NCI-H187 treated with DMSO at 0.1 percent for 48 hours (cell line): Measurements from ENCODE around the gene MRPL44.
"Not testable (repeated sequence)": the region's sequence is repeated elsewhere in the genome, so short reads cannot be mapped to it uniquely, and the experiment has no call there.

ENCODE experiments used
- DNase-seq: peaks from one replicate; lab custom pipeline; 2025; lab: John Stamatoyannopoulos, UW

MRPL44 gene

DNA sequence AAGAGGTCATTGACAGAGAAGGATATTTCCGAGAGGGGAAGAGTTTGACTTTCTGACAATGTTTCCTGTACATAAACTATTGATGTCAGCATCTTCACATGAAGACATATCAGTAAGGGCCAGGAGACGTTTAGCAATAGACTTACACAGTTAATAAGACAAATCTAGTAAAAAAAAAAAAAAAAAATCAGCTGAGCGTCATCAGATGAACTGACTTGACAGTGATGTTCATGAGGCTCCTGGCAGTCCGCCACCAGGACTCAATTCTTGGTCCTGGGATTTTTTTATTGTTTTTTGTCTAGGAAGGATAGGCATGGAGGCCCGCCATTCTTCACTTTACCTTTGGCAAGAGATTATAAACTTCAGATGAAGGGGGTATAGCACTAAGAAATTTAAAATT is 14.5 kb downstream of the MRPL44 start:
- no peak for DNase-seq

DNA sequence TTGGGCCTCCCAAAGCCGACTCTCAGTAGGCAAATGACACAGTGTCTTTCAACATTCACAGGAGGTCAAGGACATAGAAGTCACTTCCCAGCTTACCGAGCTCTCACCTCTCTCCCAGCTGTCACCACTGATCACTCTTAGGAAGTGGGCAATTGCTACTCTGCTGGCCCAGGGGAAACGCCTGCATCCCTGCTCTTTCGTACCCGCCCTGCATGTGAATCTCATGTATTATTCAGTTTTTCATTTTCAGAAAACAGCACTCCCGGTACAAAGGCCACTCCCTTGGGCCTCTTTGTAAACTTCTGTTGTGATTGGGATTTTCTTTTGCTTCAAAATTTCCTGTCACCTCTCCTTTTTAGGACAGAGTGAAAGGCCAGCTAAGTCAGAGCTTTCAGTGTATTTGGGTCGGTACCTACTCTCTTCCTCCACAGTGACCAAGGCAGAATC is 15.4 kb downstream of the MRPL44 start:
- DNase-seq: no peak

DNA sequence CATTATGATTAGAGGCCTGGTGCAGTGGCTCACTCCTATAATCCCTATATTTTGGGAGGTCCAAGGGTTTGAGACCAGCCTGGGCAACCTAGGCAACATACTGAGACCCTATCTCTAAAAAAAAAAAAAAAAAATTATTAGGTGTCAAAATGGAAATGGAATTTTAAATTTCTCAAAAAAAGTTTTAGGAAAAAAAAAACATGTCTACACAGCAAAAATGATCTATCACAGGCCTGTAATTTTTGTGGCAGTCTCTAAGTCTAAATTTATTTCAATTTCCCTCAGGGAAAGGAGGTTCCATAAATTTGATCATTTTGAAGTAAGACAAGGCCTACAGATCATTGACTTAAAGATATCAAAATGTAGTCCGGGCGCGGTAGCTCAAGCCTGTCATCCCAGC is 16.3 kb downstream of the MRPL44 start:
- no peak for DNase-seq

DNA sequence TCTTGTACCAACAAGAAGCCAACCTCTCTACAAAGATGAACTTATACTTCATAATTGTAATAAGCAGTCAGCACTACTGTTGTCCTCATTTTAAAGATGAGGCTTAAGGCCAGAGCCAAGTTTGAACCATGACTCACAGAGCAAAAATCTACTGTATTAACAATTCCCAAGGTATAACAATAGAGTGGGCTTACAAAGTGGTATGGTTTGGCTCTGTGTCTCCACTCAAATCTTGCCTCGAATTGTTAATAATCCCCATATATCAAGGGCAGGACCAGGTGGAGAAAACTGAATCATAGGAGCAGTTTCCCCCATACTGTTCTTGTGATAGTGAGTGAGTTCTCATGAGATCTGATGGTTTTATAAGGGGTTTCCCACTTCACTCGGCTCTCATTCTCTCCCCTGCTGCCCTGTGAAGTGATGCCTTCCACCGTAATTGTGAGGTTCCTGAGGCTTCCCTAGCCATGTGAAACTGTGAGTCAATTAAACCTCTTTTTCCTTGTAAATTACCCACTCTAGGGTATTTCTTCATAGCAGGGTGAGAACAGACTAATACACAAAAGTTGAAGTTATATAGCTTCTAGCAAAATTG is 19.5 kb downstream of the MRPL44 start:
- no peak for DNase-seq

DNA sequence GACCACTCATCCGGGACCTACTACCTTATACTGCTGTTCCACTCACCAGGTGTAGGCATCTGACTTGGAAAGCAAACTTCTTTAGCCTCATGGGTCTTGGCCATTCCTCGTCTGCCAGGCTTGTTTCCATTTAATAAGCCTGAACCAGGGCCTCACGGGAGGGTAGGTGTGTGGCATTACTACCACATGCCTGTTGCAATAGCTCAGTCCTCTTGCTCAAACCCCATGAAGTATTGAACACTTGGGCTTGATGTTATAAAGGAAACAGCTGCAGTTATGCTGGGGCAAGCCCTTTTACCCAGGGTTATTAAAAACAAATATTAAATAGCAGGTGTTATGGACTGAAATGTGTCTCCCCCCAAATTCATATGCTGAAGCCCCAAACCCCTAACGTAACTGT is 21.2 kb downstream of the MRPL44 start:
- DNase-seq: no peak

DNA sequence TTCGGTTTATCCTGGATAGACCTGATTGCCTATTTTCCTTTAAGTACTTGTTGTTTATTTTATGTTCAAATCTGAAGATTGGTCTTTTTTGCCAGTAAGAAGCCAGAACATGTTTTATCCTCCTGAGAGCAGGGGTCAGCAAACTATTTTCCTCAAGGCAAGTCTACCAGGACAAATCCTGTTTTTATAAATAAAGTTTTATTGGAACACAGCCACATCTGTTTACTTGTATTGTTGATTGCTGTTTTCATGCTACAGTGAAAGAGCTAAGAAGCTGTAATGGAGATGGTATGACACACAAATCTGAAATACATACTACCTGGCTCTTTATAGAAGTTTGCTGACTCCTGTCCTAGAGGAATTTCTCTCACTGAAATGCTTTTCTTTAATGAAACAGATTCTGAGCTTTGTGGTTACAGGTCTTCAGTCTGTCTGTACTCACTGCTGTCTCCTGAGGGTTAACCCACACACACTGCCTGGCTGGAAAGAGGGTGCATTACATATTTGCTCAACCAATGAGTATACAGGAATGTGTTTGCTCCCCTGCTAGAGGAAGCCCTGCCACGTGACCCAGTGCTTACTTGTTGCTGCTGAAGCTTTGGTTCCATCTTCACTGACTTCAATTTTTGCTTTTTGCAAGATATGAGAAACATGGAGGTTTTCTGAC is 22.6 kb downstream of the MRPL44 start:
- DNase-seq: no peak

DNA sequence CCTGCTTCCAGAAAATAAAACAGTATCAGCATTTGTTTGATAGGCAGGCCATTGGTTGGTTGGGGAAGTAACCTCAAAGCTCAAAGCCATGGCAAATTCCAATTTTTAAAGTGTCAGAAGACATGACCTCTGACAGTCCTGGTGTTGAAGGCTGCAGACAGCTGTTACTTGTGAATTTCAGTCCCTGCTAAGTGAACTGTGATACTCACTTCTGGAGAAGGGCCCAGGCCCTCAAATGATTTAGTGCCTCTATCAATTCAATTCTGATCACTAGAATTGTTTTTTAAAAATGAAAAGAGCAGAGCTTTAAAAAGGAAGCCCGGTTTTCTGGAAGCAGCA is 23.1 kb downstream of the MRPL44 start:
- no peak for DNase-seq

DNA sequence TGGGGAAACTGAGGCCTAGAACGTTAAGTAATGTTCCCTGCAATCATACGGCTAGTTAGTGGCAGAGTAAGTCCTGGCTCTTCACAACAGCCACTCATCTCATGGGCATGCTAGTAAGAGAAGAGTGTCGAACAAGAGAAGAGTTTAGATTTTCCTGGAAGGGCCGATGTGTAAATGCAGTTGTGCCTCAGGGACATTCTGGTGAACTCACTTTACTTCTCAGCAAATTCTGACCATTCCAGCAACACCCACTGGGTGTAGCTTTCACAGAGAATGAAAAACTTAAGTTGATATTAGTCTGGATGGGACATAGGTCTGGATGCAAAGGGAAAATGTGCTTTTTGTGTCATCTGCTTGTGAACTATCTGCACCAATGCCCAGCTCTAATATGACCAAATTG is 23.5 kb downstream of the MRPL44 start:
- DNase-seq: no peak

DNA sequence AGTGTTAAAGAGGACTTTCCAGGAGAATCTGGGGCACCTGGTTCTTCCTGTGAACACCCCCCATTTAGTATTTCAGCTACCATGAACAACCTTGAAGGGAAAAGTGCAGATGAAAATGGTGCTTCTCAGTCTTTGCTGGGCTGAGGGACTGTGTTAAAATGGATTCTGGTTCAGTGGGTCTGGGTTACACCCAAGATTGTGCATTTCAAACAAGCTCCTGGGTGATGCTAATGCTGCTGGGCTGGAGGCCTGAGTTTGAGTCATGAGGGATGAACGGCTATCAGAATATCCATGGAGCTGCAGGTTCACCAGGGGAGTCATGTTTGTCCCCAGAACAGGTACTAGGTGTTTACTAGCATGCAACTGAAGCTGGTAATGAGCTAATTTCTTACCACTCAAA is 24.0 kb downstream of the MRPL44 start:
- no peak for DNase-seq

DNA sequence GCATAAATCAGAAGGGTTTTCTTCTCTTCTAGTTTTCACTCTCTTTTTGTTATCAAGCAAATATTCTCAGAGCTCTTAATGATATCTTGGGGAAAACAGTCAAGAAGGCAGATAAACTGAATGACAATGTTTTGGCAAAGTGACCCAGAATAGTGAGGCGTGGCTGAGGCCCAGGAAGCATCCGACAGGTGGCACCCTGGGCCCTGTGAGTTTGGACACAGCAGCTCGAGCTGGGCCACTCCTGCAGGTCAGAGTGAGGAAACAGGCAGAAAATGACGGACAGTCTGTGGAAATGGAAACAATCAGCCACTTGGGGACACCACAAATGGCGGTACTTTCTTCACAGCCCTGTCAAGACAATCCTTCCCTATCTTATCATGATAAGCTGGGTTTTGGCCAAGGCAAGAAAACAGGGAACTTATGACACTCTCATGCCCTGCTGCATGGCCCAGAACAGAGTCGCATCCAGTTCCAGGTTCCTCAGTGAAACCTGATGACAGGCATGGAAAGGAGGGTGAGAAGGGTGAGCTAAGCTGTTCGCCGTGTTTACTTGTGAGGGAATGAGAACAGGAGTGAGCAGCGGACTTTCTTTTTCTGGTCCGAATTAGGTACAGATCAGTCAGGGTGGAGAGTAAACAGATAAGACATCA is 32.1 kb downstream of the MRPL44 start:
- DNase-seq: no peak

DNA sequence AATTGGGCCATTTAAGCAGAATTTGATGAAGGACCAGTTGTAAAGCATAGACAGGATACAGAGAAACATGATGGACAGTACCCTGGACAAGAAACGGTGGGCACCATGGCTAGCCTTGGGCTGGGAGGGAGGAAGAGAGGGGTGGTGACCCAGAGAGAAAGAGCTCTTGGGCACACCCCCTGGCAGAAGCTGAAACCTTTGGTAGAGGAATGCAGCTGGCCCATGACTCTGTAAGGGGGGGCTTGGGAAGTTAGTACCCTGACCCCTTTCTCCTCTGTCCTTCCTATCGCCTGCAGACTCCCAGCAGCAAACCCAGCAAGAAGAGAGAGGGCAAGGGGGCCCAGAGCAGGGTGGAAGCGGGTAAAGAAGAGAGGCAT is 32.6 kb downstream of the MRPL44 start:
- no peak for DNase-seq

DNA sequence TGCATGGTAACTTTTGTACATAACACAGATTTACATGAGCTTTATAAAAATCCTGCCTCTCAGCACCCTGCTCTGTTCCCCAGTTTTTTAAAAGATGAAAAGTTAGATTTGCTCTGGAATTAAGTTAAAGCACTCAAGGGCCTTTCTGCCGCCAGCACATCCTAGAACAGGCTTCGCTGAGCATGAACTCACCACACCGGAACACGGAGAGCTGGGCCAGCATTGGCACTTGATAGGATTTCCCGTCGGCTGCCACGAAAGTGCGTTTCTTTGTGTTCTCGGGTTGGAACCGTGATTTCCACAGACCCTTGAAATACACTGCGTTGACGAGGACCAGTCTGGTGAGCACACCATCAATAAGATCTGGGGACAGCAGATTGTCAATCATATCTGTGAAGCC is 34.3 kb downstream of the MRPL44 start:
- no peak for DNase-seq

DNA sequence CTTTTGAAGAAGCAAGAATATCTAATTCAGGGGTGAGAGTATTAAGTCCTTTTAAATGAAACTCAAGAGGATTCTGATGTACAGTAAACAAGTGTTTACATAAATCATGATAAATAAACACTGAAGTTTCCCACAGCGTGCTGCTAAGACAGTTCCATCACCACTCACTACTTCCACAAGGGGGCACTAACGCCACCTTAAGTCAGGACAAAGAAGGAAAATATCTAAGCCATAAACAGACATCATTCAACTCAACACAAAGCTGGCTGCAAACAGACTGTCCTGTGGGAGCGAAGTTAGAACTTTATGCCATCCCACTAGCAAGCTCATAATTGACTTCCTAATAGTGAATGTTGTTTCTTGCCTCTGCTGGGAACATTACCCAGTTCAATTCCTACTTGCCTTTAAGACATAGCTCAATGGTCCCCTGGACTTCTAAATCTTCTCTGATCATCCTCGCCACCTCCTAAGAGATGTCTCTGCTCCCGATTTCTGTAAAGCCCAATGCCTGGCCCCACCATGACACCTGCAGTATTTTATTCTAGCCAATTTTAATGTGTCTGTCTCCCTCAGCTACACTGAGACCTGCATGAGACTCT is 36.5 kb downstream of the MRPL44 start:
- DNase-seq: peak; percentile 9

DNA sequence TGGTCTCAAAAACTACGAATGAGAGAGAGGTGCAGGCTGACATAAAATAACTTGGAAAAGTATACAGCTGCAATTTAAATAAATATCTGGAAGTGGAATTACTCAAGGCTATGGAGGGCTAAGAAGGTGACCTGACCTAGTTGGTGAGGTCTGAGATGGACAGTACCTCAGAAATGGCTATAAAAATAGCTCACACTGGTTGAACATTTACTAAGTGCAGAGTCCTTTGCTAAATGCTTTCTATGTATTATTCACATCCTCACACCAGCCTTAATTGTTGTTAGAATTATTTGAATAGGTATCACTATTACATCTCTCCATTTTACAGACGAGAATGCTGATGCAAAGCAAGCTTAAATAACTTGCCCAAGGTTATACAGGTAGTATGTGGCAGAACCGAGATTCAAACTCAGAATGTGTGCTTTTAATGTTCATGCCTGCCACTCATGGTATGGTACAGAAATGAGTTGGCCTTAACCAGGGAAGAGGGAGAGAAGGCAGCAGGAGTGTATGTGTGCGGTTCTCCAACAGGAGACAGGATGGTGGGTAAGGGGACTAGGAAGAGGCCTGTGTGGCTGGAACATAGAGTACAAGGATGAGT is 37.4 kb downstream of the MRPL44 start:
- no peak for DNase-seq

DNA sequence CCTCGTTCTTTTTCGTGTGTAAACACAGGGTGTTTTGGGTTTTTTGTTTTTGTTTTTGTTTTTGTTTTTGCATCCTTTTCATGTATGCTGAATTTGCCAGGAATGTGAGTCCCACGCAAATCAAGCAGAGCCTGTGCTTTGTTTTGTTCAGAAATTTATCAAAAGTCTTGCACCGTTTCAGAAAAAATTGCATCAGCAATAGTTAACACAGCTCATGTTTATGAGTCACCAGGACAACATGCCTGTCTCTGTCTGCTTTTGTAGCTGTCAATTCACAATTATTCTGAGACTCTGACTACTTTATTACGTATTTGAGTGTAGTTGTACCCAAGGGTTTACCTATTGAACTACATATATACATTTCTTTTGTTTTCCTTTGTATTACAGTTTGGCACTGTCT is 38.3 kb downstream of the MRPL44 start:
- DNase-seq: no peak

DNA sequence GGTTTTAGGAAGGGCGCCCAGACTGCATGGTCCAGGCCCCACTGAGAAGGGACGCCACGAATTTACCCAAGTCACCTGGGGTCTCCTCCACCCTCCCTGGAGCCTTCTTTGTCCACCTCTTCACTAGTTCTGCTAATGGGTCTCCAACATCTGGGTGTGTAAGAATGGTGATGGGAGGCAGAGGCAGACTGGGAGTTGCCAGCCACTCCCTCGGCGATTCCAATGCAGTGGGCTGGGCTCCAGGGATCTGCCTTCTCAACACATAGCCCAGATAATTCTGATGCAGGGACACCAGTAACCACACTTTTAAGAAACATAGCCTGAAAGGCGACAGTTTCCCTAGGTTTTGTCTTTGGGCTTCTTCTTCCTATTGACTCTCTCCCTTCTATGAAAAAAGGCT is 39.1 kb downstream of the MRPL44 start:
- no peak for DNase-seq

DNA sequence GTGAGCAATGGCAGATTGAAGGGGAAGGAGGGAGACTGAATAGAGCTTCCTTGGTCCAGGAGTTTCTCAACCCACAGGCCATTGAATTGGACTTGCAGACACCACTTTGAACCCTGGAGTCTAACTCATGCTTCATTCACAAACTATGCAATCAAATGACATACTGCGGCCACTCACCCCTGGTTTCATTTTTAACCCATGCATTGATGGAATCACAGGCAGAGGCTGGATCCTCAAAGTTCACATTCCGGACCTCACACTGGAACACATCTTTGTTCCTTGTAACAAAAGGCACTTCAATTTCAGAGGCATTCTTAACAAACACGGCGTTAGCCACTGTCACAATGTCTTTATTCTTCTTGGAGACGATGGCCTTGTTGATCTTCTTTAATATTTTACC is 40.7 kb downstream of the MRPL44 start:
- no peak for DNase-seq

DNA sequence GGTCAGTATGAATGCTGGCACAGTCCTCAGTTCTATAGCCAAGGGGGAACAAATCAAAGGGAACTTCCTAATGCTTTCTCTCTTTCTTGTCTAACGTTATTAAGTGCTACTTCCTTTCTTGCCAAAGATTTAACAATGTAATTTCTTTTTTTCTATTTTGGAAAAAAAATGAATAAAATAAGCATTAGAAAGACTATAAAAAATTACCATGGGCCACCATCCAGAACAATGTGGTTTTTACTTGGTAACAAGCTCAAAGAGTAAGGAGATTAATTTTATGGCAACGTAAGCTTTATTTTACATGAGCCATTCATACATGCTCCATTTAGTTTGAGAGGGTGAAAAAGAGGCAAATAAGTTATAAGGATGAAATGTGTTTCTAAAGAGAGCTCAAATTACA is 41.7 kb downstream of the MRPL44 start:
- DNase-seq: no peak

DNA sequence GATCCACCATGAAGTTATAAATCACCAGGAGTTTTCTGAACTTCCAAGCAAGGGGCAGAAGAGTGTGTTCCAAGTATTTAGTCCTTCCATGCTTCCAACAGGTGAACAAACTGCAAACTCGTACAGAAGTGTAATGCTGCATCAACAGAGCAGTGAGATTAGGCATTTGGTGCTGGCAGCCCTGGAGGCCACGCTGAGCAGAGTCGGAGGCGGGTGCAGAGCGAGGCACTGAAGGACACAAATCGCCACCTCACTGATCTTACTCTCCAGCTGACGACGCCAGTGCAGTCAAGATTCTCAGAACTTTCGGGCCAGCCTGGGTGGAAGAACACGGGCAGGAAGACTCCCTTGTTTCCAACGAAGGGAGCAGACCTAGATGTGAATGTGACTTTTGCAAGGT is 42.6 kb downstream of the MRPL44 start:
- DNase-seq: no peak

DNA sequence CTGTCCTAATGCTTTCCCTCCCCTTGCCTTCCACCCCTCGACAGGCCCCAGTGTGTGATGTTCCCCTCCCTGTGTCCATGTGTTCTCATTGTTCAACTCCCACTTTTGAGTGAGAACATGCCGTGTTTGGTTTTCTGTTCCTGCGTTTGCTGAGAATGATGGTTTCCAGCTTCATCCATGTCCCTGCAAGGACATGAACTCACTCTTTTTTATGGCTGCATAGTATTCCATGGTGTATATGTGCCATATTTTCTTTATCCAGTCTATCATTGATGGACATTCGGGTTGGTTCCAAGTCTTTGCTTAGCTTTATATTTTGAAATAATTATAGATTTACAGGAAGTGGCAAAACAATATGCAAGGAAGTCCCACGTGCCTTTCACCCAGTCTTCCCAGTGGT is 43.4 kb downstream of the MRPL44 start:
- not testable (repeated sequence) for DNase-seq

DNA sequence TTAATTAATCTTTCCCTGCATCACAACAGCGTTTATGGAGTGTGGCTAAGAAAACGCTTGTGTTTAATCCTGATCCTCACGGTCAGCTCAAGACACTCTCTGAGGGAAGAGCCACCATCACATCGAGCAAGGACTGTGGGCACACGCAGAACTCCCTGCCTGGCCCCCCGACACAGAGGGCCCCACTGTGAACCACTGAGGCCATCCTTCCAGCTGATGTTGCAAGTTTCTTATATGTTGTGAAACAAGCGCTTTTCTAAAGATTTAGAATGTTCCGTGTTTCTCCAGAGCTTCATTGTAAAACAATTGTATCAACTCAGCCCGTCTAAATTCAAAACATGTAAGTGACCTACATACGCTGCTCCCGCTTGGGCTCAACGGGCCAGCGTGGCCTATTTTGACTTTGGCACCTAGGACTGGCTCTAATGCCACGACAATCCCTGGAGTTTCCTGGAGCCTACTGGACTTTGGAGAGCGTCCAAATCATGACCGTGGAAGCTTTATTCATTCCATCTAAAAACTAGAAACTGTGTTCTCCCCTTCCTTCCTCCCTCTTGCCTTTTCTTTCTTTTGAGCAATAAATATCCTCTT is 46.9 kb downstream of the MRPL44 start:
- no peak for DNase-seq

DNA sequence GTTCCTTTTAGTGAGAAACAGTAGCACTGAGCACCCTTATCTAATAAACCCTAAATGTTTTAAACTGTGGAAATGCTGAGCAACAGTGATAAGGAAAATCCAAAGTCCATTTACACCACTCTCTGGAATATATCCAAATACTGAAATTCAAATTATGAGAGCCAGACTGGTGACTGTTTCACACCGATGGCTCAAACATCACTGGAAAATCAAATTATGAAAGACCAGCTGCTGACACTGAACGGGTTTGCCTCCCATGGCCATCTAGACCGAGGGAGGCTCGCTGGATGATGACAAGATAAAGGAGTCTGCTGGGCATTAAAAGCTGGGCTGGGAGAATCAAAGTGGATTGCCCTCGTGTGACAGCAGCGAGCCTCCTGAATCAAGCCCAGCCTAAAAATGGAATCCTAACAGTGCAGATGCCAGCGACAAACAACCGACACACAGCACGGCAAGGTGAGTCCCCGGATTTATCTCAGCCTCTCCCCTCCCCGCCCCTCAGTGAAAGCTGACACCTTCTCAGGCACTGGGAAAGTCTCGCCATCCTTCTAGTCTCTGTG is 51.5 kb downstream of the MRPL44 start:
- no peak for DNase-seq
